LNCAP (cell line): ENCODE data around the gene DPYD.

Source experiments
- CTCF ChIP-seq: fragments of 450-650 bp; IDR thresholded peaks from 2 replicates; pipeline ENCODE4 v1.5.1; 2017; ENCODE audit warnings: mild to moderate bottlenecking

Gene DPYD

GRCh38 chr1:97934491-97934890 is 13.7 kb upstream of the DPYD start:
- no peak for TF ChIP-seq CTCF

- no peak for TF ChIP-seq CTCF
These were observed 9.3 kb upstream of the DPYD start for GRCh38 chr1:97929874-97930851.

- no peak for TF ChIP-seq CTCF
These were observed 5.3 kb upstream of the DPYD start for GRCh38 chr1:97926017-97926708.

- TF ChIP-seq CTCF: no peak
These were observed 4.3 kb upstream of the DPYD start for GRCh38 chr1:97925151-97925550.

GRCh38 chr1:97923811-97924210 is 3.0 kb upstream of the DPYD start:
- no peak for TF ChIP-seq CTCF

- no peak for TF ChIP-seq CTCF
These were observed 480 bp downstream of the DPYD start for GRCh38 chr1:97920276-97920831.

- TF ChIP-seq CTCF: no peak
These were observed 1.1 kb downstream of the DPYD start for GRCh38 chr1:97919585-97920261.
